Measurements from ENCODE around the gene DBNL. TPM values are rescaled to one million over a fixed set of nuclear protein-coding genes. Genes with fewer than 3 reads are reported as not detected.

Gene DBNL
- total and polyA plus RNA-seq, 2 of the 13 experiments (the other 11 are each of a cell fraction or from before 2014, with no cell fraction given): 20.8 to 35.1 TPM

DNA sequence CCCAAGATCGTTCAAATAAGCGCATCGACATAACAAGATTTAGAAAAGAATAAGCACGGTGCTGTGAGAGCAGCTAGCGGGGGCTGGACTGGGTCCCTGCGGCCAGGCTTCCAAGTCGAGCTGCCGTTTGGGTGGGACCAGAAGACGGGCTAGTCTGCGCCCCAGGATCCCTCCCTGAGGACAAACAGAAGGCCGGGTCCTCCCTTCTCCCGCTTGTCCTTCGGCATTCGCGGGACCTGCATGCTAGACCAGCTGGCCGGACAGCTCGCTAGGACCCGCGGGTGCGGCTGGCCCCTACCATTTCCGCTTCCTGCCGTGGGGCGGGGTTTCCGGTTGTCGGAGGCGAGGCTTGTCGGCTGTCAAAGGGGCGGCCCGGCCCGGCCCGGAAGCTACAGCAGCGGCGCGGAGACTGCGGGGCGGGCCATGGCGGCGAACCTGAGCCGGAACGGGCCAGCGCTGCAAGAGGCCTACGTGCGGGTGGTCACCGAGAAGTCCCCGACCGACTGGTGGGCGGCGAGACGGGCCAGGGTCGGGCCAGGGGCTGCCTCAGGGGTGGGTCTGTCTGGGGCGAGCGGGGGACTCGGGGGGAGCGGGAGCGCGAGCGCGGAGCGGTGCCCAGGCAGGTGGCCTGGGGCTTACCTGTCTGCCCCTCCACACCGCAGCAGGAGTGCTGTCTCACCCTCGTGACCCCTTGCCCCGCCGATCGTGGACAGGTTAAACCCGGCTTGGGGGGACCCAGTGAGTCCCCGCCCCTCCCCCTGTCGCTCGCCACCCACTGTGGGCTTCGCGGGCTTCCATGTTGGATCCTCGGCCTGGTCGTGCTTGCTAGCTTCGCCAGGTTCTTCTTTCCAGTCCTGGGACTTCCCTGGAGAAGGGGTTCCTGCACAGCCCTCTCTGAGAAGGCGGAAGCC, at the start of gene DBNL (continued):
- TF ChIP-seq ZNF670 (CRISPR knock-in tag; IDR thresholded peaks at IDR 0.05; ENCODE audit: borderline replicate concordance): peak; percentile 75; the same call in 1 of the 2 replicates
- 0 out of 2 replicates have a peak, but pooled peaks have one; percentile 78 for TF ChIP-seq ZNF674 (CRISPR knock-in tag; IDR thresholded peaks at IDR 0.05; ENCODE audit: low read depth)
- TF ChIP-seq ZNF34 (CRISPR knock-in tag; IDR thresholded peaks at IDR 0.05; ENCODE audit: borderline replicate concordance): no peak
- TF ChIP-seq ZNF260 (CRISPR knock-in tag; IDR thresholded peaks at IDR 0.05; ENCODE audit: borderline replicate concordance, low read depth): no peak
- peak; percentile 84 for TF ChIP-seq TAF1 (CRISPR knock-in tag; IDR thresholded peaks at IDR 0.05)
- TF ChIP-seq ESRRA (CRISPR knock-in tag; IDR thresholded peaks at IDR 0.05; ENCODE audit: low read depth): peak; percentile 37; the same call in 1 of the 2 replicates
- TF ChIP-seq ATRX (CRISPR knock-in tag; IDR thresholded peaks at IDR 0.05; ENCODE audit: borderline replicate concordance): no peak
- TF ChIP-seq, protein P1, sequence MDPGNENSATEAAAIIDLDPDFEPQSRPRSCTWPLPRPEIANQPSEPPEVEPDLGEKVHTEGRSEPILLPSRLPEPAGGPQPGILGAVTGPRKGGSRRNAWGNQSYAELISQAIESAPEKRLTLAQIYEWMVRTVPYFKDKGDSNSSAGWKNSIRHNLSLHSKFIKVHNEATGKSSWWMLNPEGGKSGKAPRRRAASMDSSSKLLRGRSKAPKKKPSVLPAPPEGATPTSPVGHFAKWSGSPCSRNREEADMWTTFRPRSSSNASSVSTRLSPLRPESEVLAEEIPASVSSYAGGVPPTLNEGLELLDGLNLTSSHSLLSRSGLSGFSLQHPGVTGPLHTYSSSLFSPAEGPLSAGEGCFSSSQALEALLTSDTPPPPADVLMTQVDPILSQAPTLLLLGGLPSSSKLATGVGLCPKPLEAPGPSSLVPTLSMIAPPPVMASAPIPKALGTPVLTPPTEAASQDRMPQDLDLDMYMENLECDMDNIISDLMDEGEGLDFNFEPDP (CRISPR knock-in tag; conservative IDR thresholded peaks at IDR 0.05): no peak
- peak; percentile 95 for TF ChIP-seq ELF1 (CRISPR knock-in tag; IDR thresholded peaks at IDR 0.05)
- no peak for TF ChIP-seq ZNF782 (CRISPR knock-in tag; IDR thresholded peaks at IDR 0.05; ENCODE audit: borderline replicate concordance)
- peak; percentile 76 for TF ChIP-seq MED1 (CRISPR knock-in tag; IDR thresholded peaks at IDR 0.05)
- TF ChIP-seq, protein P2, sequence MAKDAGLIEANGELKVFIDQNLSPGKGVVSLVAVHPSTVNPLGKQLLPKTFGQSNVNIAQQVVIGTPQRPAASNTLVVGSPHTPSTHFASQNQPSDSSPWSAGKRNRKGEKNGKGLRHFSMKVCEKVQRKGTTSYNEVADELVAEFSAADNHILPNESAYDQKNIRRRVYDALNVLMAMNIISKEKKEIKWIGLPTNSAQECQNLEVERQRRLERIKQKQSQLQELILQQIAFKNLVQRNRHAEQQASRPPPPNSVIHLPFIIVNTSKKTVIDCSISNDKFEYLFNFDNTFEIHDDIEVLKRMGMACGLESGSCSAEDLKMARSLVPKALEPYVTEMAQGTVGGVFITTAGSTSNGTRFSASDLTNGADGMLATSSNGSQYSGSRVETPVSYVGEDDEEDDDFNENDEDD (CRISPR knock-in tag; IDR thresholded peaks at IDR 0.05; ENCODE audit: borderline replicate concordance): peak; percentile 83; the same call in 1 of the 2 replicates
- no peak; the same call in none of the 2 replicates for TF ChIP-seq DR1 (CRISPR knock-in tag; IDR thresholded peaks at IDR 0.05)
- peak; percentile 44; the same call in 1 of the 2 replicates for TF ChIP-seq RXRA (CRISPR knock-in tag; IDR thresholded peaks at IDR 0.05)
- peak; percentile 29; the same call in 1 of the 2 replicates for TF ChIP-seq ZBTB7A (CRISPR knock-in tag; IDR thresholded peaks at IDR 0.05)
- TF ChIP-seq, protein P3, sequence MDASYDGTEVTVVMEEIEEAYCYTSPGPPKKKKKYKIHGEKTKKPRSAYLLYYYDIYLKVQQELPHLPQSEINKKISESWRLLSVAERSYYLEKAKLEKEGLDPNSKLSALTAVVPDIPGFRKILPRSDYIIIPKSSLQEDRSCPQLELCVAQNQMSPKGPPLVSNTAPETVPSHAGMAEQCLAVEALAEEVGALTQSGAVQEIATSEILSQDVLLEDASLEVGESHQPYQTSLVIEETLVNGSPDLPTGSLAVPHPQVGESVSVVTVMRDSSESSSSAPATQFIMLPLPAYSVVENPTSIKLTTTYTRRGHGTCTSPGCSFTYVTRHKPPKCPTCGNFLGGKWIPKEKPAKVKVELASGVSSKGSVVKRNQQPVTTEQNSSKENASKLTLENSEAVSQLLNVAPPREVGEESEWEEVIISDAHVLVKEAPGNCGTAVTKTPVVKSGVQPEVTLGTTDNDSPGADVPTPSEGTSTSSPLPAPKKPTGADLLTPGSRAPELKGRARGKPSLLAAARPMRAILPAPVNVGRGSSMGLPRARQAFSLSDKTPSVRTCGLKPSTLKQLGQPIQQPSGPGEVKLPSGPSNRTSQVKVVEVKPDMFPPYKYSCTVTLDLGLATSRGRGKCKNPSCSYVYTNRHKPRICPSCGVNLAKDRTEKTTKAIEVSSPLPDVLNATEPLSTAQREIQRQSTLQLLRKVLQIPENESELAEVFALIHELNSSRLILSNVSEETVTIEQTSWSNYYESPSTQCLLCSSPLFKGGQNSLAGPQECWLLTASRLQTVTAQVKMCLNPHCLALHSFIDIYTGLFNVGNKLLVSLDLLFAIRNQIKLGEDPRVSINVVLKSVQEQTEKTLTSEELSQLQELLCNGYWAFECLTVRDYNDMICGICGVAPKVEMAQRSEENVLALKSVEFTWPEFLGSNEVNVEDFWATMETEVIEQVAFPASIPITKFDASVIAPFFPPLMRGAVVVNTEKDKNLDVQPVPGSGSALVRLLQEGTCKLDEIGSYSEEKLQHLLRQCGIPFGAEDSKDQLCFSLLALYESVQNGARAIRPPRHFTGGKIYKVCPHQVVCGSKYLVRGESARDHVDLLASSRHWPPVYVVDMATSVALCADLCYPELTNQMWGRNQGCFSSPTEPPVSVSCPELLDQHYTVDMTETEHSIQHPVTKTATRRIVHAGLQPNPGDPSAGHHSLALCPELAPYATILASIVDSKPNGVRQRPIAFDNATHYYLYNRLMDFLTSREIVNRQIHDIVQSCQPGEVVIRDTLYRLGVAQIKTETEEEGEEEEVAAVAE (CRISPR knock-in tag; IDR thresholded peaks at IDR 0.05; ENCODE audit: borderline replicate concordance): 0 out of 2 replicates have a peak, but pooled peaks have one; percentile 18
- TF ChIP-seq, protein P4, sequence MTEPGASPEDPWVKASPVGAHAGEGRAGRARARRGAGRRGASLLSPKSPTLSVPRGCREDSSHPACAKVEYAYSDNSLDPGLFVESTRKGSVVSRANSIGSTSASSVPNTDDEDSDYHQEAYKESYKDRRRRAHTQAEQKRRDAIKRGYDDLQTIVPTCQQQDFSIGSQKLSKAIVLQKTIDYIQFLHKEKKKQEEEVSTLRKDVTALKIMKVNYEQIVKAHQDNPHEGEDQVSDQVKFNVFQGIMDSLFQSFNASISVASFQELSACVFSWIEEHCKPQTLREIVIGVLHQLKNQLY (CRISPR knock-in tag; IDR thresholded peaks at IDR 0.05): no peak
- peak; percentile 82 for TF ChIP-seq MEIS1 (CRISPR knock-in tag; IDR thresholded peaks at IDR 0.05; ENCODE audit: borderline replicate concordance)
- TF ChIP-seq SIN3B (IDR thresholded peaks at IDR 0.05; ENCODE audit: low read length): peak; percentile 63
- TF ChIP-seq ONECUT2 (CRISPR knock-in tag; IDR thresholded peaks at IDR 0.05): 0 out of 2 replicates have a peak, but pooled peaks have one; percentile 37
- no peak for TF ChIP-seq ZBTB3 (CRISPR knock-in tag; IDR thresholded peaks at IDR 0.05; ENCODE audit: borderline replicate concordance, low read depth)
